GM19239 (cell line): ENCODE measurements around the gene COLEC12.
"Not testable (repeated sequence)": the region's sequence is repeated elsewhere in the genome, so short reads cannot be mapped to it uniquely, and the experiment has no call there.

ENCODE experiments used
- DNase-seq: peaks from one replicate; pipeline ENCODE4 v3.0.0; 2011; ENCODE audit warnings: low spot score; ENCODE audit not compliant: insufficient read length
- FAIRE-seq: peaks from 2 replicates; lab custom pipeline; 2011; peaks lifted over from hg19 to GRCh38; lab: Jason Lieb, UNC

Gene COLEC12

GRCh38 chr18:334575-335132 is 165.8 kb downstream of the COLEC12 start:
- no peak for FAIRE-seq
- DNase-seq = no peak

DNA sequence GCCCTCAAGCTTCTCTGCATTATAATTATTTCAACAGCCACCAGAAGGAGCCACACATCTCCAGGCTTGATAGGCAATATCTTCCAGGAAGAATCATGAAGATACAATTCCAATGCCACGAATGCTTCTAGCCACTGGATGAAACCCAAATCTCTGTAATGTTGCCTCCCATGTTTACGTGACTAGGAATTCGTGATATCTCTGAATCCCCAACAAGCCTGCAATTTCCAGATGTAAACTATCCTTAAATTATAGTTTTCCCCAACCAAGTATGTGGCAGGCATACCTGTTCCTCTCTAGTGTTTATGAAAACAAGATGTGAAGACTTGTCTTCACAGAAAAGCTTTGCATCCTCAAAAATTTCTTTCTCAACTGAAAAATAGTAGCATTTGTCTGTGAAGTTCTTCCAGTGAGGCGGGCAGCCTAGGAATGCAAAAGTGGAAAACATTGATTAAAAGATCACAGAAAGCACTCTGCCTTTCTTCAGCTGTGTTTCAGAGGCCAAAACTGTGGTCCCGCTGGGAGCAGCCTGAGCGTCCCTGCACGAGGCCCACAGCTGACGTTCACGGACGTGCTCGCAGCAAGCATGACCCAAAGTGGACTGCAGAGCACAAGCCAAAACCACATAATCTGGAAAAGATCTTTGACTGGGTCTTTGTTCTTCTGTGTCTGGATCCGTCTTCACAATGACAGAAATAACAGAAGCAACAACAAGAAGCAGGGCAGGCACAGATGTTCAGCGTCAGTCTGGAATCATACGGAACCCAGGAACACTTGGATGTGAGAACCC is 167.6 kb downstream of the COLEC12 start:
- FAIRE-seq (no peak), DNase-seq (no peak)

DNA sequence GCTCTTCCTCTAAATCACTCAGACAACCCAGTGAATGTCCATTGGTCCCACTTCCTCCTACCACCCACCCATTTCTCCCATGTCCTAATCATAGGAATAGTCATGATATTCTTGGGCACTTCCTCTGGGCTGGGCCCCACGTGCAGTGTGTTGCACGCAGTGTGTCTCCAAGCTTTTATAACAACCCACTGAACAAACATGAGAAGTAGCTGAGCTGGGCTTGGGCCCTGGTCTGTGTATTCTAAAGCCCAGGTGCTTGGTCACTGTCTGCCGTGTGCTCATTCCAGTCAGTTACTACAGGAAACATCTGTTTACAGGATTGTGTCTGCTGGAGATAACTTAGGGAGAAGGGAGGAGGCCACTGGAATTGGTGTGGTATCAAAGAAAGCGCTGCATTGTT is 168.5 kb downstream of the COLEC12 start:
- FAIRE-seq (no peak), DNase-seq (no peak)

DNA sequence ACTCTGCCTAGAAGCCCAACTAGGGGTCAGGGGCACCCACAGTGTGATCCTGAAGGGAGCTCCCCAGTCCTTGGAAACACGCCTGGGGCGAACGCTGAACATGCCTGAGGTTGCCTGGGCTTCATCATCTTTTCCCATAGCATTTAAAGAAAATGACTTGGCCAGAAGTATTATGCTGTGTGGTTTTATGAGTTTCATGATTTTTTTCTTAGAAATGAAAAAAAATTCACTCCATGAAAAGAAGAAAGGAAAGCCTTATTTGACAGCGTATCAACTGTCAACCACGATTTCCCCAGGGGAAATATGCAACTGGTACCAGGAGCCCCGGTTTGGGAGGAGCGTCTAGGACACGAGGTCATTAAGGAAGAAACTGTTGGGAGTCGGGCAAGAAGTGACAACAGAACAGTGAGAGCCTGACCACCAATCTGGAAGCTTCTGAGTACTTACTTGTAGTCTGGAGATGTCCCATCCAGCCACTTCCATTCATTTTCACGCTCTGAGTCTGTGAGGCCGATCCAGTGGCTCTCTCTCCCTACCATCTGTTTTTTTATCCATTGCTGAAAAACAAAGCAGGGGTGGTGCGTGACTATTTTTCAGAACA is 169.2 kb downstream of the COLEC12 start:
- DNase-seq = no peak
- no peak for FAIRE-seq

DNA sequence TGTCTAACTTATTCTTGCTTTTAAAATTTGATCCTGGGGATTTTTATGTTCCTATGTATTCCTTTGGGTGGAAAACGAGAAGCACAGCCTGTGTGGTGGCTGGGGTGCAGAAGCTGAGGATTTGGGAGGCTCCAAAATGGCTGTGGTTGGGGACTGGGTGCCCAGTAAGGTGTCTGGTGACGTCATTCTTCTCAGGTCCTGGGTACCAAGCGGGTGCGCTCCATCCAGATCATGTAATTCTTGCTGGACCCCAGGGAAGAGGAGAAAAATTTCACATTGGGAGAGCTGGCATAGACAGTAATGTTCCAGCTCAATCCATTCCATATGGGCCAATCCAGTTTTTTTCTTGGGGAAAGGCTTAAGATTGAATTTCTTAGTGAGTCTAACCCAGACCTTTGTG is 171.6 kb downstream of the COLEC12 start:
- no peak for FAIRE-seq
- no peak for DNase-seq

- no peak for FAIRE-seq
- DNase-seq = no peak
These were observed 173.7 kb downstream of the COLEC12 start for GRCh38 chr18:326846-327245.

GRCh38 chr18:323253-323622 is 177.3 kb downstream of the COLEC12 start:
- DNase-seq (no peak), FAIRE-seq (no peak)

- DNase-seq = no peak
- no peak for FAIRE-seq
These were observed 178.5 kb downstream of the COLEC12 start for GRCh38 chr18:321865-322467.

DNA sequence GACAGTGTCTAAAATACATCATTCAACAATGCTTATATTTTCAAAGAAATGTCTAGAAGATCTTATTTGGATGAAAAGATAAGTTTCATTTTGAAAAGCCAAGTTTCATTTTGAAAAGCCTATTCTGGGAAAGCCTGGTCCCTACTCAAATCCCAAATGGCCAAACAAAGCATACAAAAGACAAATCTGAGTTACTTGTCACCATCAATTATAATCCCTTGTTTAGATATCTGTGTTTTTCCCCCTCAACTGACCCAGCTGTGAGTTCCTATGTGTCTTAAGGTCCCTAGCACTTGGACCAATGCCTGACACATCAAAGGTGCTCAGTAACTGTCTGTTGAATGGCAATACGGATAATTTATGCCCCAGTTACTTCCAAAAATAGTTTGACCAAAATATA is 180.3 kb downstream of the COLEC12 start:
- DNase-seq = no peak
- no peak for FAIRE-seq

DNA sequence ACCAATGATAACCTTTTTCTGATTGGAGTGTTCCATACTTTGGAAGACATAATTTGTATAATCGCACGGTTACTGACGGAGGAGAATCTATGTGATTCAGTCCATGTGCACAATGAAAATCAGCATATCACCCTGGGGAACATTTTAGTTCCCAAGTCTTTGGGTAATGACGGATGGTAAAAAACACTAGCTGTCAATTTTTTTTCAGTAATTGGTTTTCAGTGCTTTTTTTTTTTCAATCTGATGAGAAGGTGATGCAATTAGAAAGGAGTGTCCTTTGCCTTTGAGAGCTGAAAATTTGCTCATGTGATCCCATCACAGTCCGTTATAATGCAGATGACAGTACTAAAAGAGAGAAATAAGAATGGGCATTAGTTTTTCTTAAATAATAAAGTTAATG is 180.8 kb downstream of the COLEC12 start:
- FAIRE-seq (no peak), DNase-seq (no peak)

GRCh38 chr18:318791-319291 is 181.7 kb downstream of the COLEC12 start:
- no peak for FAIRE-seq
- DNase-seq = no peak

DNA sequence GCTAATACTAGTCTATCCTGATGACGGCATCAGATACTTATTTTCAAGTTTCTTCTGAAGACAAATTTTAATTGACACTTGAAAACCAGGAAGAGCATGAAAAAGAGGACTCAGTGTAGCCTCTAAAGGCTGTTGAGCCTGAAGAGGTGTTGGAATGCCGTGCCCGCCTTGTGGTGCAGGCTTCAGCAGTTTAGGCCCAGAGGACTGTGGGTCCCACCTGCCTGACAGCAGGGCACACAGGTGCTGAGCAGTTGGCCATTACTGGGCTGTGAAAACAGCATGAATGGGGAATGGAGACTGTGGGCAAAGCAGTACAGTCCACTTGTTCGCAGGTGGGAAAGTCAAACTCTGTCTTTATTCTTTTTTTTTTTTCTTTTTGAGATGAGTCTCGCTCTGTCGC is 182.9 kb downstream of the COLEC12 start:
- DNase-seq (no peak), FAIRE-seq (no peak)

- FAIRE-seq (no peak), DNase-seq (no peak)
These were observed 184.1 kb downstream of the COLEC12 start for GRCh38 chr18:316393-316792.

GRCh38 chr18:313931-314330 is 186.6 kb downstream of the COLEC12 start:
- FAIRE-seq (no peak), DNase-seq (no peak)

GRCh38 chr18:312415-312814 is 188.1 kb downstream of the COLEC12 start:
- FAIRE-seq (no peak), DNase-seq (no peak)

- DNase-seq (no peak), FAIRE-seq (no peak)
These were observed 190.5 kb downstream of the COLEC12 start for GRCh38 chr18:310042-310441.

- DNase-seq, FAIRE-seq: not testable (repeated sequence)
These were observed 192.4 kb downstream of the COLEC12 start for GRCh38 chr18:308086-308485.

- FAIRE-seq = no peak
These were observed 193.8 kb downstream of the COLEC12 start for GRCh38 chr18:306608-307255.

DNA sequence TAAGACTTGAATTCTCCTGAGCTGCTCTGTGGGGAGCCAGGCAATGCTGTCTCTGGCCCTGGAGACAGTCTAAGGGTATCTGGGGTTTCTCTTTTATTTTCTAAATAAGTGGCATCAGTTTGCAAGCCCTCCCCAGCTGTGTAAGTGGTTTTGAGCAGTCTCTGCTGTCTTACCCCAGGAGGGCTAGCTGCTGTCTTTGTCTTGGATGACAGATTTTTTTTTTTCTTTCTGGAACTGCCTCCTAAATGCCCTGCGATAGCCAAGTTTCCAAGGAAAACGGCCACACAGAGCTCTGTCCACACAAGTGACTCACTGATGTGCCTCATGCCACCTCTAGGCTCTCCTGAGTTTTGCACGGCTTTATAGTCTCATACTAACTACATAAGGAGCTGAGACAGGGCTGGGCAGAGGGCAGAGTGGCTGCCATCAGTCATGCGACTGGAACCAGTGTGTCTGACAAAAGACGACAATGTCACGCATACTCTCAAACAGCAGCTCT is 195.4 kb downstream of the COLEC12 start:
- DNase-seq = no peak
- no peak for FAIRE-seq

More at GRCh38 chr18:306608-307255, 193.8 kb downstream of the COLEC12 start:
- DNase-seq = no peak

GRCh38 chr18:303607-304006 is 196.9 kb downstream of the COLEC12 start:
- DNase-seq = no peak
- no peak for FAIRE-seq
